Stimulated activated CD4-positive, alpha-beta T cell treated with anti-CD3 and anti-CD28 coated beads, Interleukin-4, amount 100 ng/mL, for 48 hours (primary cell): ENCODE measurements around the gene IGSF8.
A peak's percentile ranks its signal among the peaks of the same experiment; 100 is the strongest.
"Not testable (repeated sequence)": the region's sequence is repeated elsewhere in the genome, so short reads cannot be mapped to it uniquely, and the experiment has no call there.

Experiments used
- DNase-seq, 2 donors: peaks; one replicate each; pipeline ENCODE4 v3.0.0-alpha.2; 2020; ENCODE audit warnings: low read depth in 2 of 2

The IGSF8 gene

DNA sequence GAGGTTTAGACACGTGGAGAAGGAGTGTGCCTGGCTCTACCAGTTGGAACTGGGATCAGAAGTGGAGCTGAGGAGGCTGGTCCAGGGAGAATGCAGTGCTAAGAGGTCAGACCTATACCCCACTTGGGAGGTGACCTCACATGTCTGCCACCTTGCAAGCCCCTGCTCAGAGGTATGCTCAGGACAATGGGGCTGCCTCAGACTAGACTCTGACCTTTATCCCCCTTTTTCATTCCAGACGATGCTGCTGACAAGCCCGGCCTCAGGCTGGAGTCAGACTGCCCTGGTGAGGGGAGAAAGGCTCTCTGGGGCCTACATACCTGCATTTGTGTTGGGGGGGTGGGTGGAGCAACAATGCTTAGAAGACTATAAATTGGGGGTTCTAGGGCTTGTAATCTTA lies 33.7 kb downstream of the IGSF8 start:
- DNase-seq: no peak

DNA sequence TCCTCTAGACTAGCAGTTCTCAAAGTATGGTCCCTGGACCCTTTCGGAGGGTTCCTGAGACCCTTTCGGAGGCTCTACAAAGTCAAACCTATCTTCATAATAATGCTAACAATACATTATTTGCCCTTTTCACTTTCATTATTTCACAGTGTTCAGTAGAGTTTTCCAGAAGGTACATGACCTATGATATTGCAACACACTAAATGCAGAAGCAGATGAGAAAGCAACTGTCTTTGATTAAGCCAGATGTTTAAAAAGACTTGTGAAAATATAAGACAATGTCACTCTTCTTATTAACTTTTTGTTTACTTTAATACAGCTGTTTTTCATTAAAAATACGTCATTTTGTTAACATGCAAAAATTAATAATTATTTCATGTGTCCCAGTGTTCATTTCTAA lies 34.3 kb downstream of the IGSF8 start:
- DNase-seq: no peak

- DNase-seq: no peak
These were observed 35.2 kb downstream of the IGSF8 start for GRCh38 chr1:160063176-160063575.

DNA sequence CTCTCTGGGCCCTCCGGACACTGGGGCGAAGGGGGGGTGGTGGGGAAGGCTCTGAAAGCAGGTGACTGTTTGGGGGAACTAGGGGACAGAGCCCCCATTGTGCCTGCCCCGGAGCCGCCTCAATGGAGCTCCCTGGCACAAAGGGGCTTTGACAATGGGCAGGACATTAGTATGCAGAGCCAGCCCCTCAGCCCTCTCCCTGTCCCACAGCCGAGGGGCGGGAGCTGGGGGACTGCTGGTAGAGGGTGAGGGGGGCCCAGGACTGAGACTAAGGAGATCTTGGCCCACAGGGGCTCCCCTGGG lies 36.2 kb downstream of the IGSF8 start:
- DNase-seq: no peak

GRCh38 chr1:160061369-160062229 lies 36.8 kb downstream of the IGSF8 start:
- DNase-seq: no peak

DNA sequence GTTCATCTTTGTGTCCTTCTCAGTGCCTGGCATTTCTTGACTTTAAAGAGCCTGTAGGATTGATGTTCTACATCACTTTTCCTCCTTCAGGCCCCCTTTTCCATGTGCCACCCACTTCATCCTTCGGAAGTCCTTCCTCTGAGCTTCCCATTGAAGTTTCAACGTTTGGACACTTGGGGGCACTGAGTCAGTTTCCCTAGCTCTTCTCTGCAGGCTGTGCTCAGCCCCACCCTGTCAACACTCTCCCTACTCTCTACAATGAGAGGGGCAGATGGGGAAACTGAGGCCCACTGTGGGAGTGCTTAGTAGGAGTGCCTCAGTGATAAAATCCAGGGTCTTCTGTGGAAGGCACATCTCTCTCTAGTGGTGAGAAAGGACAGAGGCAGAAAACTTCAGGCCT lies 40.3 kb downstream of the IGSF8 start:
- no peak for DNase-seq

DNA sequence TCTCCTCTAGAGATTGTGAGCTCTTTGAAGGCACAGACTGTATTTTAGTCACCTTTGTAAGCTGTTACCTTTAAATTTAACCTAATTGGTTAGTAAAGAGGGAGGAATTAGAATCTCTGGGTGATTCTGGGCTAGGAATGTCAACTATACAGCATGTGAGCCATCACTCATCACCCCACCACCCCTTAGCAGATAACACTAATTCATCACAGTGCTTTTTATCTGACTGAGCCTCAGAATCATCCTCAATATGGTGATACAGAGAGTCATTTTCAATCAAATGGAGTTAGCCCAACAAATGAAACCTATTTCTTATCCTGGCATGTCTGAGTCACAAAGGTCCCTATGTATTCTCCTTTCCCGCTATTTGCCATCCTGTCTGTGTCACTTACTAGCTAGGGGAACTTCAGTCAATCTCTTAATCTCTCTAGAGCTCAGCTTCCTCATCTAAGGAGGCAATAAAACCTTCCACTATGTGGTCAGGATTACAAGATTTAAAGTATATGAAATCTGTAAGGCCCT lies 41.7 kb downstream of the IGSF8 start:
- no peak for DNase-seq

DNA sequence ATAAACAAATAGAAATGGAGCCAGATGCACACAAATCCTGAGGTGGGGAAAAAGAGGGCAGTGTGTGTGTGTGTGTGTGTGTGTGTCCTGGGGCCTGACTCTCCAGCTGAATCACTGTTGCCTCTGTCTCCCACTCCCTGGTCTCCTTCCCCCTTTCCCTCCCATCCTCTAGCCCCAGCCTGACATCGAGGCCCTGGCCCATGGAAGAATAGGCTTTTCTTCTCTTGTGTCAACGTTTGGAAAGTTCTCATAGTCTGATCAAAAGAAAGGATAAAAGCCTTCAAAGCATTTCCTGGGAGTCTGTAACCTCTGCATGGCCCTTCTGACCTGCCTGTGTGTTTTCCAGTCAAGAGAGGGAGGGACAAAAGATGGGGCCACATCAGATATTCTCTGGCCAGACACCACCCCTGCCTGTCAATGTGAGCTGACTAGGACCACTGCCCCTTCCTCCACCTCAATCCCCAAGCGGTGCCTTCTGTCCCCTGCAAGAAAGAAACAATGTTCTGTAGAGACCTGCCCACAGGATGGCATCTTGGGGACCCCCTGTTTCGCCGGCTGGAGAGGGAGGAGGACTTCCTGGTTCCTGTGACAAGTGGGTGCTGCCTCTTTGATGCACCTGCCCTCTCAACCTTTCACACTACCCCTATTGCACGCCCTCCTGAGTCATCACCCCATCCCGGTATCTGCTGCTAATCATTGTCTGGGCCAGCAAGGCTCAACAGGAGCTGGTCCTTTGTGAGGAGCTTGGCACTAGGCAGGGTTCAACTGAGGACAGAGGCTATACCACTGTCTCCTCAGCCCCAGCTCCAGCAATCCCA lies 44.7 kb downstream of the IGSF8 start:
- no peak for DNase-seq

- no peak for DNase-seq
These were observed 45.5 kb downstream of the IGSF8 start for GRCh38 chr1:160052936-160053335.

GRCh38 chr1:160050619-160051018 lies 47.8 kb downstream of the IGSF8 start:
- DNase-seq: no peak

DNA sequence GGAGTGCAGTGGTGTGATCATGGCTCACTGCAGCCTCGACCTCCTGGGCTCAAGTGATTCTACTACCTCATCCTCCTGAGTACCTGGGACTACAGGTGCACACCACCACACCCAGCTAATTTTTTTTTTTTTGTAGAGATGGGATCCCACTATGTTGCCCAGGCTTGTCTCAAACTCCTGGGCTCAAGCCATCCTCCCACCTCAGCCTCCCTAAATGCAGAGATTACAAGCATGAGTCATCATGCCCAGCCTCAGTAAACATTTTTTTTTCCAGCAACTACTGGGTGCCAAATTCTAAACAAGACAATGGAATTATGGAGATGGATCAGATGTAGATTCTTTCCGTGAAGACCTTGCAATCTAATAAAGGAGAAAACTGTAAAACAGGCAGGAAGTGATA lies 48.2 kb downstream of the IGSF8 start:
- DNase-seq: not testable (repeated sequence)

GRCh38 chr1:160049101-160049500 lies 49.3 kb downstream of the IGSF8 start:
- no peak for DNase-seq

GRCh38 chr1:160048335-160048734 lies 50.1 kb downstream of the IGSF8 start:
- no peak for DNase-seq

GRCh38 chr1:160047111-160047991 lies 51.1 kb downstream of the IGSF8 start:
- DNase-seq: no peak

DNA sequence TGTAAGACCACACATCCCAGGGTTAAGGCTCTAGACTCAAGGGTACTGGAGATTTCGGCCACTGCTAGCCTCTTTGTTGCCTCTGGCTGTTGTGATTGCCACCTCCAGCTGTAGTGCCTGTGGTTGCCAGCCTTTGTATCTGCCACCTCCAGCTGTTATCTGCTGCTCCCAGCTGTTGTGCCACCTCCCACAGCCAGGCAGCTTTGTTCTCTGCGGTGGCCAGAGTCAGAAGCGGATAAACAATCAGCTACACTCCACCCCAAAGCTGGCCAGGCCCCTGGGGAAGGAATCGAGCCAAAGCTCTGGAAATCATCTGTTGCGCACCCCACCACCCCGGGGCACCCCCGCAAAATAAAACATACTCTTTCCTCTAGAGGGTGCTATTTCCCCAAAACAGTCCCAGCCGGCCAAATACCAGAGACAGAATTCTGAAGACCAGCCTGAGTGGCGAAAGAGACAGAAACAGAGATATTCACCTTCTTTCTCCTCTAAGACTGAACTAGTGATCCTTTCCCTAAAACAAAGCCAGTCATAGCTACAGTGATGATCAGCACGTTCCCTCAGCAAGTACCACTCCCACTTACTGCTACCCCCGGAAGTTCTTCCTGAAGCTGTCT lies 51.8 kb downstream of the IGSF8 start:
- peak in 1 of 2 donors; percentile 20 for DNase-seq

- no peak for DNase-seq
These were observed 52.8 kb downstream of the IGSF8 start for GRCh38 chr1:160045653-160046052.

DNA sequence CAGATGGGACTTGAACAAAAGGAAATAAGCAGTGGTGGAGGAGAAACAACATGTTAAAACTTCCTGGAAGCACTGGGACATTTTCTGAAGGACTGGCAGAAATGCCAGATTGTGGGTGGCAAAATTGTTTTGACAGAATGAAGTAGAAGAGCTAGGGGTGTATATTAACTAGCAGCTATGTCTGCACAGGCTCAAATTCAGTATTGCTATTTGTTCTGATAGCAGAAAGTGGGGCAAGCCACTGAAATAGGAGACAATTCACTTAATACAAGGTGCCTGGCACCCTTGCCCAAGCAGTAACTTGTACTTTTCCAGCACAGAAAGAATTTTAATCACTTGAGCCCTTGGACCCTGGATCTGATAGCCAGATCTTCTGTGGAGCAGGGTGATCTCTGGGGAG lies 54.9 kb downstream of the IGSF8 start:
- DNase-seq: no peak
